Measurements from ENCODE around the gene TDP1.
"Not testable (repeated sequence)": the region's sequence is repeated elsewhere in the genome, so short reads cannot be mapped to it uniquely, and the experiment has no call there.

The TDP1 gene

GRCh38 chr14:89986462-89987160, 30.9 kb downstream of the TDP1 start:
- in situ Hi-C loops (cut with MboI; ENCODE audit: low sequenced_read_pairs), result loop anchor here (25.0 kb wide), 1 partner anchor 251 kb away; no protein-coding TSS in a partner anchor

DNA sequence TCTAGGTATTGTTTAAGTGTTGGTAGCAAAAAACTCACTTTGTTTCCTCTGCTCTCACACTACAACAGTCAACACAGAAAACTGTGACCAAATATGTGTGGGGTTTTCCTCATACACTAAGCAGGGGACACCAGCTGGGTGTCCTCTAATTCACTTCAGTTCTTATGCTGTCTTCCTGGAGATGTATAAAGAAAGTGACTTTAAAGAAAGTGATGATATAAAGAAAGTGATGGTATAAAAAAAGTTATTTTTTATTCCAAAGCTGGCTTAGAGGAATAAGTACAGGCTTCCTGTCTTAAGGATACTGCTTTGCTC, 31.4 kb downstream of the TDP1 start:
- in situ Hi-C loops (cut with MboI; ENCODE audit: low sequenced_read_pairs), result loop anchor here (25.0 kb wide), 1 partner anchor 250 kb away; no protein-coding TSS in a partner anchor

DNA sequence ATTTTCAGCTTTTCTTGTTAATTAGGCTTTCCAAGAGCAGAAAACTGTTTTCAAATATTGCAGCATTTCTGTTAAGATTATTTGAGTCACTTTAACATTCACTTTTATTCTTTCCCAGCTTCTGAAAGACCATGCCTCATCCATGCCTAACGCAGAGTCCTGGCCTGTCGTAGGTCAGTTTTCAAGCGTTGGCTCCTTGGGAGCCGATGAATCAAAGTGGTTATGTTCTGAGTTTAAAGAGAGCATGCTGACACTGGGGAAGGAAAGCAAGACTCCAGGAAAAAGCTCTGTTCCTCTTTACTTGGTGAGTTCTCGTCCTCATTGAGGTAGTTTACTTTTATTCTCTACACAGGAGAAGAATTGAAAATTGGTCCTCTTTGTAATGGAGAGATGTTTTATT, 33.1 kb downstream of the TDP1 start:
- in situ Hi-C loops (cut with MboI; ENCODE audit: low sequenced_read_pairs), result loop anchor here (25.0 kb wide), 1 partner anchor 249 kb away; no protein-coding TSS in a partner anchor

GRCh38 chr14:89990218-89990617, 34.5 kb downstream of the TDP1 start:
- in situ Hi-C loops (cut with MboI; ENCODE audit: low sequenced_read_pairs), result loop anchor here (25.0 kb wide), 1 partner anchor 247 kb away; no protein-coding TSS in a partner anchor

- in situ Hi-C loops (cut with MboI; ENCODE audit: low sequenced_read_pairs), result loop anchor here (25.0 kb wide), 1 partner anchor 247 kb away; no protein-coding TSS in a partner anchor
Measured at GRCh38 chr14:89990623-89991275, 35.0 kb downstream of the TDP1 start.

GRCh38 chr14:89992273-89992672, 36.5 kb downstream of the TDP1 start:
- in situ Hi-C loops (cut with MboI; ENCODE audit: low sequenced_read_pairs), result loop anchor here (25.0 kb wide), 1 partner anchor 245 kb away; no protein-coding TSS in a partner anchor

DNA sequence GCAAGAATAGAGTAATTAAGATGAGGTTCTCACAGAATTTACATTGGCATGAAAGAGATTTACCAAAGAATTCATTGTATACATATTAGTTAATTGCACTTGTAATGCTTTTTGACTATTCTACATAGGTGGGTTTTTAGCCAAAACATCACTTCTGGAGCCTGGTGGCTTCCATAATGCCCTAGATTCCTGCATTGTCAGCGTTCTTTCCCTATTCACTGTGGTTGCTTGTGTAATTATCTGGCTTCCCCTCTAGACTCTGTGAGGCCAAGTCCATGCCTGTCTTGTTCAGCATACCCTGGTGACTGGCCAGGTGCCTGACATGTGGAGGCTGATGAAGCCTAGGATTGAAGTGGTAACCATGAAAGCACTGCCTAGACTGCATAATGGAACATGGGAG, 41.2 kb downstream of the TDP1 start:
- in situ Hi-C loops (cut with MboI; ENCODE audit: low sequenced_read_pairs), result loop anchor here (25.0 kb wide), 1 partner anchor 240 kb away; no protein-coding TSS in a partner anchor

DNA sequence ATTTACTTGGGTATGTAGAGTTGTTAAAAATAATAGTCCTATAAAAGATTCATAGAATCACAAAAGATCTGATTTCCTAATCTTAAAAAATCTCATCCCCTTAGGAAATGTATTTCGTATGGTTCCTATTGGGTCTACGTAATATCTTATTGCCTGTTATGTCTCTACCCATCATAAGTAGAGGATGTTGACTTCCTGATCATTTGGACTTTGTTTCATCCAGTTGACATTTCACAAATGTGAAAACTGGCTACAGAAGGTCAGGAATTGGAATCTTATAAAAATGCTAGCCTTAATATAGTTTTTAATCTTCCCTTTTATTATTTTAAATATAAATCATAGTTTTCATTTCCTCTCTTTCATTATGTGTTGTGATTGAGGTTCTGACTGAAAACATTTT, 45.2 kb downstream of the TDP1 start:
- in situ Hi-C loops (cut with MboI; ENCODE audit: low sequenced_read_pairs), result no loop called here

- in situ Hi-C loops (cut with MboI; ENCODE audit: low sequenced_read_pairs), result no loop called here
Measured at GRCh38 chr14:90003526-90004307, 48.0 kb downstream of the TDP1 start.

GRCh38 chr14:90005441-90005840, 49.7 kb downstream of the TDP1 start:
- in situ Hi-C loops (cut with MboI; ENCODE audit: low sequenced_read_pairs), result no loop called here

DNA sequence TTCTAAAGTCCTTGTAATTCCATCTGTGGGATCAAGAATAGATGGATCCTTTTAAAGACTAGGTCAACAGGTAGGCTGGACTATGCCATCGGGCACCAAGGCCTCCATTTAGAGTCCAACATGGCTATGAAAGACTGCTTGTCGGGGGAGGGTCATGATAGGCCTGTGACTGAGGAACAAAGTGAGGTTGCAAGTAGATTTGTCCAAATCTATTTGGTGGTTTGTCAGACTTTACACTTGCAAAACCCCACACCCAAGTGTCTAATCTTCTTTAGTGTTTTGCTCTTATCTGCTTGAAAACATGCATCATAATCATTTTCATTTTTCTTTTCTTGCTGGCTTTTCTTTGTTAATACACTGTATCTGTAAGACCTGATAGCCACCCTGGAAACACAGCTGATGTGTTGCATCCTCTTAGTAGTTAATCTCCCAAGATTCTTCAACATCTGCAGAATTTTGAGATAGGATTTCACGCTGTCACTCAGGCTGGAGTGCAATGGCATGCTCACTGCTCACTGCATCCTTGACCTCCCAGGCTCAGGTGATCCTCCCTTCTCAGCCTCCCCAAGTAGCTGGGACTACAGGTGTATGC, 50.3 kb downstream of the TDP1 start:
- in situ Hi-C loops (cut with MboI; ENCODE audit: low sequenced_read_pairs), result no loop called here

DNA sequence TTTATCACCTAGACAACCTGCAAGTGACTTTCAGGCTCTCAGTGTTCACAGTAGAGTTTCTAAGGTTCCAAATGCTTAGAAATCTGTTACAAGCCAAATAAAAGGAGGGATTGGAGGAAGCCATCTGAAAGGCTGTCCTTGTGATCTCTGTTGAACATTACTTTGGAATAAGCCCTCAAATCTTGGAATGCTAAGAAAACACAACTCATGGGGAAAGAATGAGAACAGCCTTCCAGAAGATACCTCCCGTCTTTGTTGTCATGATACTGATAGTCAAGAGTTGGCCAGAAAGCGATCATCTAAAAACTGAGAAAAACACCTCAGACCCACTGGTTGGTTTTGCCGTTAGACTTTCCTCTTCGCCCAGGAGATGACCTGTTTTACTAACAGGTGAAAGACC, 61.6 kb downstream of the TDP1 start:
- in situ Hi-C loops (cut with MboI; ENCODE audit: low sequenced_read_pairs), result no loop called here

- in situ Hi-C loops (cut with MboI; ENCODE audit: low sequenced_read_pairs), result no loop called here
Measured at GRCh38 chr14:90019824-90020523, 64.2 kb downstream of the TDP1 start.

DNA sequence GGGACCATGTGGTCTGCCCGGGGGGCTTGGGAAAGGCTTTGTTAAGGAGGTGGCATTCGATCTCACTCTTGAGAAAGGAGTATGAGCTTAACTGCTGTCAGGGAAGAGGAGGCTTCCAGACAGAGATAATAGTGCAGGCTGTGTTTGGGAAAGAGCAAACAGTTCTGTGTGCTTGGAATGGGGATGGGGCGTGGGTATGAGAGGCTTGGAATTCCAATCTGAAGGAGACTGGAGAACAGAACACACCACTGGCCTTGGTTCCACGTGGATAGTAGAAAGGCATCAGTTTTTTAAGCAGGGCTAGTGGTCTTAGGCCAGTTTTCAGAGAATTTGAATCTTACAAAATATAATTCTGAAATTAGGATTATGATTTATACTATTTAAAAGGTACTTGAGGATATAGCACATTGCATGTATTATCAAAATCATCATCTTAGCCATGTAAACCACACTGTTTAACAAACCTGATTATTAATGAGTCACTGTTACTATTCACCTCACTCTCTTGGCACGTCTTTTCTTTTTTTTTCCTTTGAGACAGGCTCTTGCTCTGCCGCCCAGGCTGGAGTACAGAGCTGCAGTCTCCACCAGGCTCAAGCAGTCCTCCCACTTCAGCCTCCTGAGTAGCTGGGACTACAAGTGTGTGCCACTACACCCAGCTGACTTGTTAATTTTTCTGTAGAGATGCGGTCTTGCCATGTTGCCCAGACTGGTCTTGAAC, 67.6 kb downstream of the TDP1 start:
- in situ Hi-C loops (cut with MboI; ENCODE audit: low sequenced_read_pairs), result no loop called here

GRCh38 chr14:90024910-90025309, 69.2 kb downstream of the TDP1 start:
- in situ Hi-C loops (cut with MboI; ENCODE audit: low sequenced_read_pairs), result no loop called here

DNA sequence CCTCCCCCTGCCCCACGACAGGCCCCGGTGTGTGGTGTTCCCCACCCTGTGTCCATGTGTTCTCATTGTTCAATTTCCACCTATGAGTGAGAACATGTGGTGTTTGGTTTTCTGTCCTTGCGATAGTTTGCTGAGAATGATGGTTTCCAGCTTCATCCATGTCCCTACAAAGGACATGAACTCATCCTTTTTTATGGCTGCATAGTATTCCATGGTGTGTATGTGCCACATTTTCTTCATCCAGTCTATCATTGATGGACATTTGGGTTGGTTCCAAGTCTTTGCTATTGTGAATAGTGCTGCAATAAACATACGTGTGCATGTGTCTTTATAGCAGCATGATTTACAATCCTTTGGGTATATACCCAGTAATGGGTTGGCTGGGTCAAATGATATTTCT, 70.9 kb downstream of the TDP1 start:
- in situ Hi-C loops (cut with MboI; ENCODE audit: low sequenced_read_pairs), result not testable (repeated sequence)

DNA sequence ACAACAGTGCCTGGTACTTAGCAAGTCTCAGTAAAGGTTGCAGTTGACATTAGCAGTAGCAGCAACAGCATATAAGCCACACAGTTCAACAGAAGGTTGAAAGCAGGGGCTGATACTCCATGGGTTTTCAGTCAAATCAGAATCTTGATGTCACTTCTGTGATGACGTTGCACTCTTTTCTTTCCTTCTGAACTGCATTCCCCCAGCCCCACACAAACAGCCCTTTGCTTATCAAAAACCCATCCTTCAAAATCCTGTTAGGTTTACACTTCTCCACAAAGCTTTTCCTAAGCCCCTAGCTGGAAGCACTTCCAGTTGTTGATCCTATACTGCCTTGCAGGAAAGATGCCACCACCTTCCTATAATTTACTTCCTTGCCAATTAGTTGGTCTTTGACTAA, 72.1 kb downstream of the TDP1 start:
- in situ Hi-C loops (cut with MboI; ENCODE audit: low sequenced_read_pairs), result no loop called here

DNA sequence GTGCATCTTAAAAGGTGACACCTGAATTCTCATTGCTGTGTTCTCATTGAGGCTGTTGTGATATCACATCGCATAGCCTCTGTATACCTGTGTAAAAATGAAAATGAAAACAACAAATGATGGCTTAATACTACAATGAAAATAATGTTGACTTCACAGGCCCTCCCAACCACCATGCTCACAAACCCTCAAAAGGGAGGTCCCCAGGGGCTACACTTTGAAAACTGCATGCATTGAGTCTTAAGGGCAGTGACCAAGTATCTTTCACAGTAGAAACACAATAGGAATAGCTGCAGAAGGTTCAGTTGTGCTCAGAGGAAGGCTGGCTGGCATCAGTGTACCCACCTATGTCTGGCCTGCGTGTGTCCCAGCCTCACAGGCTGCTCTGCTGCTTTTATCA, 78.4 kb downstream of the TDP1 start:
- in situ Hi-C loops (cut with MboI; ENCODE audit: low sequenced_read_pairs), result no loop called here

DNA sequence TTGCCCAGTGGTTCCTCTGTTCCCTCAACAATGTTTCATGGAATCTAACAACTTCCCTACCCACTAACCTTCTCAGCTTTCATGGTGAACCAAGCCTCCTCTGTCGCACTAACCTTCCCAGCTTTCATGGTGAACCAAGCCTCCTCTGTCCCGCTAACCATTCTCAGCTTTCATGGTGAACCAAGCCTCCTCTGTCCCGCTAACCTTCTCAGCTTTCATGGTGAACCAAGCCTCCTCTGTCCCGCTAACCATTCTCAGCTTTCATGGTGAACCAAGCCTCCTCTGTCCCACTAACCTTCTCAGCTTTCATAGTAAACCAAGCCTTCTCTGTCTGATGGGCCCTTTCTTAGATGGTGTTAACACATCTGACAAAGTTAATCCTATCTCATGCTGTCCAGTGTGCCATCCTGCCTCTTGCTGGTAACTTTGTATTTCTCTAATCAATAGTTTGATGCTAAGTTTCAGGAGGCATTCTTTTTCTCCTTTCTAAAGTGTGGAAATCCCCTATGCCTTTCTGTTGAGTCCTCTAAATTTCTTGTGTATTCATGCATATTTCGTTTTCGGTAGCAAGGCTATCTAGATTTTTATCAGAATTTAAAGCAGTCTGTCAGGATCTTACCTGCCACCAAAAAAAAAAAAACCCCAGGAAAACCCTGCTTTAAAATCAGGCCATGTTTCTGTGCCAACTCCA, 79.3 kb downstream of the TDP1 start:
- in situ Hi-C loops (cut with MboI; ENCODE audit: low sequenced_read_pairs), result no loop called here
